A673 (cell line): ENCODE measurements around the gene B3GNT3. TPM values are rescaled to one million over a fixed set of nuclear protein-coding genes. Genes with fewer than 3 reads are reported as not detected.

ENCODE experiments used
- BruUV-seq: library from RNA; stranded (reverse); fragments of 400-500 nt; replicated peaks from 2 replicates; lab custom pipeline; 2021; lab: Mats Ljungman, UMichigan
- CTCF ChIA-PET: fragments of 300-600 bp; sonication (Branson Sonifier 250); formaldehyde crosslinking; loops from one replicate; lab custom pipeline; 2022; ENCODE audit warnings: antibody characterized with exemption; lab: Charles Lee
- POLR2A ChIA-PET: fragments of 300-600 bp; sonication (Branson Sonifier 250); formaldehyde crosslinking; loops from one replicate; lab custom pipeline; 2022; ENCODE audit warnings: antibody characterized with exemption; ENCODE audit not compliant: low non-redundant PET; lab: Charles Lee
- DNase-seq: peaks from one replicate; pipeline ENCODE4 v3.0.0-alpha.2; 2015; ENCODE audit warnings: low spot score
- H3K27ac ChIP-seq: fragments of 200-600 bp; sonication (generic); 2 replicates; pipeline ENCODE4 v1.5.1; 2016; ENCODE audit warnings: mixed run types, low read depth, mild to moderate bottlenecking, mixed read lengths, antibody characterized with exemption, low read length; ENCODE audit not compliant: poor library complexity, severe bottlenecking
- H3K27me3 ChIP-seq: fragments of 200-600 bp; sonication (generic); replicated peaks from 2 replicates; pipeline ENCODE4 v1.6.1; 2017; ENCODE audit warnings: mixed run types, low read depth, mild to moderate bottlenecking, mixed read lengths, antibody characterized with exemption, low read length; ENCODE audit not compliant: insufficient read depth, poor library complexity
- H3K36me3 ChIP-seq: fragments of 200-600 bp; sonication (generic); 2 replicates; pipeline ENCODE4 v1.6.1; 2016; ENCODE audit warnings: mixed run types, mild to moderate bottlenecking, mixed read lengths, antibody characterized with exemption, low read length; ENCODE audit not compliant: insufficient read depth, poor library complexity, severe bottlenecking
- H3K4me1 ChIP-seq: fragments of 200-600 bp; sonication (generic); 2 replicates; pipeline ENCODE4 v1.6.1; 2017; ENCODE audit warnings: mixed run types, mild to moderate bottlenecking, mixed read lengths, antibody characterized with exemption, low read length; ENCODE audit not compliant: insufficient read depth, poor library complexity, severe bottlenecking
- H3K4me3 ChIP-seq: fragments of 200-600 bp; sonication (generic); 2 replicates; pipeline ENCODE4 v1.5.1; 2016; ENCODE audit warnings: low read depth, mixed run types, mild to moderate bottlenecking, mixed read lengths, low read length; ENCODE audit not compliant: poor library complexity, severe bottlenecking
- H3K9me3 ChIP-seq: fragments of 200-600 bp; sonication (generic); 2 replicates; pipeline ENCODE4 v1.6.1; 2016; ENCODE audit warnings: mixed run types, low read depth, mild to moderate bottlenecking, mixed read lengths, antibody characterized with exemption, low read length; ENCODE audit not compliant: poor library complexity, severe bottlenecking
- EZH2 ChIP-seq: fragments of 200-600 bp; sonication (generic); IDR thresholded peaks from 2 replicates; pipeline ENCODE4 v1.6.1; 2017; ENCODE audit warnings: borderline replicate concordance, low read depth, mild to moderate bottlenecking, mixed read lengths, antibody characterized with exemption, low read length; ENCODE audit not compliant: poor library complexity, severe bottlenecking
- intact Hi-C: fragments of 100-400 bp; cut with micrococcal nuclease; formaldehyde crosslinking; loops from one replicate; pipeline ENCODE4 v1.10.0; 2022; ENCODE audit not compliant: unreplicated experiment
- total RNA-seq: library from RNA; stranded (reverse); gene quantifications from 2 replicates; pipeline ENCODE4 v1.2.3, GENCODE V29; 2021
- TF ChIP-seq, protein P1 (sequence below): fragments of 300-800, 200-600 bp; sonication (generic); conservative IDR thresholded peaks from 2 replicates; pipeline ENCODE4 v1.5.1; 2017; ENCODE audit warnings: low read depth, mild to moderate bottlenecking, antibody characterized with exemption, low read length, moderate library complexity, mixed read lengths

B3GNT3 gene
- total RNA-seq, 1 experiment from 2014 or later: not detected

- no peaks in the 10 kb centered on the region for H3K27me3 ChIP-seq
- CTCF ChIA-PET: interaction anchor here (0.5 to 1.7 kb wide), 22 partner anchors 8 to 347 kb away, joined by 3 to 13 read pairs (median 5); partner anchors contain the start of genes MVB12A and RPL18A
- H3K27ac ChIP-seq: no peak overlapping the region
- H3K4me1 ChIP-seq: peaks cover 4% of the 10 kb centered on the region
- intact Hi-C loops: loop anchor here (1.0 to 5.0 kb wide), 2 partner anchors 62 to 314 kb away; no protein-coding TSS in a partner anchor
- no peaks in the 10 kb centered on the region for H3K9me3 ChIP-seq
- POLR2A ChIA-PET: no interaction called here
- H3K36me3 ChIP-seq: no peaks in the 10 kb centered on the region
- H3K4me3 ChIP-seq: peak overlapping the region; percentile 28
- no TSS peak for BruUV-seq
- peak; percentile 92 for DNase-seq
- no peak for TF ChIP-seq EZH2
- TF ChIP-seq, protein P1, sequence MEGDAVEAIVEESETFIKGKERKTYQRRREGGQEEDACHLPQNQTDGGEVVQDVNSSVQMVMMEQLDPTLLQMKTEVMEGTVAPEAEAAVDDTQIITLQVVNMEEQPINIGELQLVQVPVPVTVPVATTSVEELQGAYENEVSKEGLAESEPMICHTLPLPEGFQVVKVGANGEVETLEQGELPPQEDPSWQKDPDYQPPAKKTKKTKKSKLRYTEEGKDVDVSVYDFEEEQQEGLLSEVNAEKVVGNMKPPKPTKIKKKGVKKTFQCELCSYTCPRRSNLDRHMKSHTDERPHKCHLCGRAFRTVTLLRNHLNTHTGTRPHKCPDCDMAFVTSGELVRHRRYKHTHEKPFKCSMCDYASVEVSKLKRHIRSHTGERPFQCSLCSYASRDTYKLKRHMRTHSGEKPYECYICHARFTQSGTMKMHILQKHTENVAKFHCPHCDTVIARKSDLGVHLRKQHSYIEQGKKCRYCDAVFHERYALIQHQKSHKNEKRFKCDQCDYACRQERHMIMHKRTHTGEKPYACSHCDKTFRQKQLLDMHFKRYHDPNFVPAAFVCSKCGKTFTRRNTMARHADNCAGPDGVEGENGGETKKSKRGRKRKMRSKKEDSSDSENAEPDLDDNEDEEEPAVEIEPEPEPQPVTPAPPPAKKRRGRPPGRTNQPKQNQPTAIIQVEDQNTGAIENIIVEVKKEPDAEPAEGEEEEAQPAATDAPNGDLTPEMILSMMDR: peak; percentile 94
These were observed 28.3 kb upstream of the B3GNT3 start for GRCh38 chr19:17766543-17767131.

- no peaks in the 10 kb centered on the region for H3K36me3 ChIP-seq
- TF ChIP-seq, protein P1: no peak
- no peak for TF ChIP-seq EZH2
- H3K9me3 ChIP-seq: no peaks in the 10 kb centered on the region
- H3K4me3 ChIP-seq: no peak overlapping the region
- intact Hi-C loops: loop anchor here (5.0 kb wide), 1 partner anchor 315 kb away; no protein-coding TSS in a partner anchor
- ChIA-PET CTCF (interaction anchor here (0.6 to 1.7 kb wide), 6 partner anchors 41 to 296 kb away, joined by 3 to 7 read pairs (median 4); partner anchors contain the start of gene RPL18A), POLR2A (no interaction called here)
- BruUV-seq: no TSS peak
- no peak overlapping the region for H3K27ac ChIP-seq
- DNase-seq: no peak
- H3K27me3 ChIP-seq: no peaks in the 10 kb centered on the region
- peaks cover 4% of the 10 kb centered on the region for H3K4me1 ChIP-seq
These were observed 27.4 kb upstream of the B3GNT3 start for GRCh38 chr19:17767559-17767958.

- CTCF ChIA-PET: no interaction called here
- TF ChIP-seq, protein P1: no peak
- TF ChIP-seq EZH2: no peak
These were observed 24.3 kb upstream of the B3GNT3 start for GRCh38 chr19:17770613-17771012.

More at GRCh38 chr19:17770613-17771012, 24.3 kb upstream of the B3GNT3 start:
- no peak overlapping the region for H3K27ac ChIP-seq
- POLR2A ChIA-PET: no interaction called here
- peaks cover 4% of the 10 kb centered on the region for H3K4me1 ChIP-seq
- no peaks in the 10 kb centered on the region for H3K36me3 ChIP-seq
- intact Hi-C loops: no loop called here
- no peak for DNase-seq
- no TSS peak for BruUV-seq
- H3K27me3 ChIP-seq: no peaks in the 10 kb centered on the region
- H3K9me3 ChIP-seq: no peaks in the 10 kb centered on the region
- H3K4me3 ChIP-seq: no peak overlapping the region
